HG02642 (cell line): ENCODE measurements around the gene CNTNAP2.

Experiments used
- ATAC-seq: cut with Tn5 transposase; IDR thresholded peaks from one replicate; pipeline ENCODE4 v1.9.1; 2021; ENCODE audit warnings: mild to moderate bottlenecking; ENCODE audit not compliant: unreplicated experiment, poor library complexity

CNTNAP2 gene

DNA sequence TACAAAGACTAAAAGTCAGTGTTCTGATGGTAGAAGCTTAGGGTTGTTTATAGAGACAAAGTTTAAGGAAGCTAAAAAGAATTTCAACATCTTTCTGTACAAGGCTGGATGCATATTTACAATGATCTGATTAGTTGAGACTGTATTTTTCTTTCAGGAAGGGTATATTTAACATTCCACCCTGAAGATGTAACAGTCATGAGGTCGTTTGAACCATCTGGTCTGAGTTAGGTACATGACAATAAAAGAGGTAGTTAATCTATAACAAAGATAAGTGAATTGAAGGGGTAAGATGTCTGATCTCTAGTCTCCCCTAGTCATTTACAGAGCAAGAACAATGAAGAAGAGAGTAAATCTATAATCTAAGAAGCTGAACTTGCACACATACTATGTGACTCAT, 821.2 kb downstream of the CNTNAP2 start:
- no peak for ATAC-seq

DNA sequence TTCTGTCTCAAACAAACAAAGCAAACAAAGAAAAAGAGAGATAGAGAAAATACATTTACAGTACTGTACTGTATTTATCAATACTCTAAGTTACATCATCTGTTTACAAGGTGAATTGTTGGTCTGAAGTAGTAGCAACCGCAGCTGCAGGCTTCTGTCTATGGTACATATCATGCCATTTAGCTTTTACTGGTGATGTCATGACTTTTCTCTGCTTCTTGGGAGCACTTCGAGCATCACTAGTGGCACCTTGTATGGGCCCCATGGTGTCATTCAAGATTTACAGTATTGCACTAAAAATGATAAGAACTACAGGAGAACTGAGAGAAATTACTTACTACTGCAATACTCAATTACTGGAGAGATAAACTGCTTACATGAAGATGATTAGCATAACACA, 826.9 kb downstream of the CNTNAP2 start:
- ATAC-seq: no peak

DNA sequence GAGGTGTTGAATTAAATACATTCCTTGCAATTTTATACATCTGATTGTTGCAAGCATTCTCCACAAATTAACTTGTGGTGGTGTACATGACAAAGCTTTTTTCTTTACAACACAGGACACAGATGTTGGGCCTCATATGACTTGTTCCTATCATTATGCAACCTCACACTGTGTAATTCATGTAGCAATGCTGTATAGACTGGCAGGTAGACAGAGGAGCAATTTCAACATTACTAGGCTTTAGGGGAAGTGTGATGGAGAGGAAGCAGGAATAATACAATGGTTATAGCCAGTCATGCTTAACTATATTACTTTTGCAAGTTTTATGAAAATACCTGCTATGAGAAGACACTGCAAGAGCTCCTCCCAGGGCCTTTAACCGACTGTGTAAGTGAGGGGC, 832.1 kb downstream of the CNTNAP2 start:
- no peak for ATAC-seq

DNA sequence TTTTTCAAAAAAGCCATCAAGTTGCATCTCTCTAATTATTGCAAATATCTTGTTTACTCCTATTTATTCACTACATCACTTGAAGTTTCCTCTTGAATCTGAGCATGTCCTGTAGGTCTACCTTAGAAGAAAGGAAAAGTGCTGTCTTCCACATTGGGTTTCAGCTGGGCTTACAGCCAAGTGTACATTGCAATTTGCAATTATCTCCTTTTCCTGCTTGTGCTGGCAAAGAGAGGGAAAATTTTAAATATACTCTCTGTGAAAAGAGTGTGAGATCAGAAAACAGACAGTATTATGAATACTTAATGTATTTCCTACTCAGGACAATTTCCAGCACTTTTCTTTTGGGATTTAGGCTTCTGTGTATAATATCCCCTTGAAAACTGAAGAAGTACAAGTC, 839.7 kb downstream of the CNTNAP2 start:
- no peak for ATAC-seq

DNA sequence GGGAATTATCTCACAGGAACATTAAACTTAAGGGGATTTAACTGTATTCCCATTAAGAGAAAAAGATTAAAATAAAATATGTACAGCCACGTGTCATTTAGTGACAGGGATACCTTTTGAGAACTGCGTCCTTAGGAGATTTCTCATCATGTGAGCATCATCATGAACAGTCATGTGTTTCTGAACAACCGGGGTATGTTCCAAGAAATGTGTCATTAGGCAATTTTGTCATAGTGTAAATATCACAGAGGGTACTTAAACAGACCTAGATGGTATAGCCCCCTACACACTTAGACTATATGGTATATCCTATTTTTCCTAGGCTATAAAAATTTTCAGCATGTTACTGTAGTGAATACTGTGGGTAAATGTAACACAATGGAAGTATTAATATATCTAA, 840.3 kb downstream of the CNTNAP2 start:
- ATAC-seq: no peak

DNA sequence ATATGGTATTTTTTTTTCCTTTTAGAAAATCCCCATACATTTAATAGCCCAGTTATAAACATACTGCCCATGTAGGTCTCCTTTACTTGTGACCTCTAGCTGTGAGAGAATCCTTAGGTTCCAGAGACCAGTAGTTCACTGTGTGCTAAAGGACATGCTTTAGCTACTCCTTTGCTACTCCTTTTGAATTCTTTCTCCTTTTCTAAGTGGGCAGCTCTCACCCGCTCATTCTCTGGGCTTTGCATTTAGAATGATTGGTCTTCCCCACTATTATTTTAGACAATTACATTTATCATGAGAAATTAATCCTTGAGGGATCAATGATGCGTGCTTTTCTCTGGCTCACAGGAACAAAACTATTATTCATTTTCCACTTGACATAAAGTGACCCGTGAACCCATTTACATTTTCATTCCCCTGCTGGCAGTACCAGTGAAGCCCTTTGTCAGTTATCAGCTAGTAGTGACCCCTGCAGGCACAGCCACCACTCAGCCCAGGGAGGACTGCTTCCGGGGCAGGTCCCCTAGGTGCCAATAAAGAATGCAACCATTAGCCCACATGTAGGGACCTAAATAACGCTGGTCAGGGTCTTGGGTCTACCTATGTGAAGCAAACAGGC, 844.3 kb downstream of the CNTNAP2 start:
- no peak for ATAC-seq

DNA sequence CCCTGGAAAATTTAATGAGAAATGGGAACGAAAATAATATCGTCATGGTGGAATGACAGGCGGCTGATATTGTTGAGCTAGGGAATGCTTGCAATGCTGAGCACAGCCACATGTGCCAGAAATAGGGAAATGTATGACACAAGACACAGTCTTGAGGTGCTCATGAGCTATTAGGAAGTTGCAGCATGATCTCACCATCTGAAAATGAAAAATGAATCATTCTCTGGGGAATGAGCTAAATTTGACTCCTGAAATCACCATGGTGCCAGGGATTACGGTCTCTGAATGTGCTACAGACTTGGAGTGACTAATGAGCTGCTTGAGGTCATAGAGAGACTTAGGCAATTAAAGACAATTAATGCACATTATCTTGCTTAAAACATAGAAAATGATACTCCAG, 845.0 kb downstream of the CNTNAP2 start:
- no peak for ATAC-seq

DNA sequence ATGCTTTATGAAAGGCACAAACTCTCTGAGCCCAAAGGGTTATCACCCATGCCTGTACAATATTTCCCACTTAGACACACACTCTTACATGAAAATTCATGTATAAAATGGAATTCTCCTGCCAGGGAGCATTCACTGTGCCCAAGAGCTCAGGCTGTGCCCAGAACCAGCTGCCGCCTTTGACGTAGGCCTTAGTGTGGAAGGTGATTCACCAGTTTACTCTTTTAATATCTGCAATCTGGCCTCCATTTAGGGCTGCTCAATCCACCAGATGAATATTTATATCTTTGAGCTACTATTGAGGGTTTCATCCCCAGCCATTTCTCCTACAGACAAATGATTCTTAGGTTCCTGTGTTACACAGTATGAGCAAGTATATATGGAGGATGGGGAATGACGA, 849.7 kb downstream of the CNTNAP2 start:
- no peak for ATAC-seq

DNA sequence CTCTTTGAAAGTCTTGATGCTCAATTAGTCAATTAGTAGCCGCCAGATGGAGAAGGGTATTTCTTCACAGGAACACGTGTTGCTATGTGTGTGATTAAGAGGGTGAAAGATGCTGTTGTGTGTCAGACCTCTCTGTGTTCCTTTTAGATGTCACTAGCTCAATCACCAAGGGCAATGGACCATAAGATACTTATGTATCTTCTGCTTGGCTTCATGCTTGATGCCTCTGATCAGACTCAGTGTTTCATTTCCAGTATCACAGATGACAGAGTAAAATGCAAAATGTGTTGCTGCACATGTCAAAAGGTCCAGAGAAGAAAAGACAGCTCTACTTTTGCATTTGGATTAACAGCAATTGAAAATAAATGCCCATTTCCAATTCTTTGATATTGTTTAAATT, 865.9 kb downstream of the CNTNAP2 start:
- ATAC-seq: no peak

DNA sequence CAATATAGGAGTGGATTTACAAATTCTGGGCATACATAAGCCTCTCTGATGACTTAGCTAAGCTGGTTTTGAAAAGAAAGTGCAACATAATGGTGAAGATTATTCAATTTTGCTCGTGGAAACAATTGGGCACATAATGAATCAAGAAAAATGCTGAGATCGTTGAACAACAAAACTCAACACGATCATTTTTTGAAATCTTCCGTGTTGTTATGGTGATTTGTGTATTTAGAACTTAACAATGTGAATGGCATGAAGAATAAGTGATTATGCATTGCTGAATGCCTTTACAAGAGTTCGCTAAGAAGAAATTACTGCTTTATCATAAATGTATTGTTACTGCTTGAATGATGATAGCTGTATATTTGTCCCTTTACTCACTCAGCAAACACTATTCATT, 875.0 kb downstream of the CNTNAP2 start:
- ATAC-seq: no peak

DNA sequence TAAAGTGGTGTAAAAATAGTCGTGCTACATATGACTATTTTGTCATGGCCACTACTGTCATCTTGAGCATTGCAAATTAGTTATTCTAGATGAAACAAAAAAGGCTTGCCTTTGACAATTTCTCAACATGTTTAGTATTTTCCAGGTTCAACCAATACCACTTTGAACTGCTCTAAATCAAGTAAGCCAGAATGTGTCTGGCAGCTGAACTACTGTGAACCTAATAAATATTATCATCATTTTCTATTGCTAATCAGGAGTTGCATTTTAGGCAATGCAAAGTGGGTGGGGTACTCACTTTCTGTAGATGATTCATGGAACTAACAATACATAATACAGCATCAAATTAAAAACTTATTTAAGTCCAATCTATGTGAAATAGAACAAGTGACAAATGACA, 877.2 kb downstream of the CNTNAP2 start:
- ATAC-seq: no peak

DNA sequence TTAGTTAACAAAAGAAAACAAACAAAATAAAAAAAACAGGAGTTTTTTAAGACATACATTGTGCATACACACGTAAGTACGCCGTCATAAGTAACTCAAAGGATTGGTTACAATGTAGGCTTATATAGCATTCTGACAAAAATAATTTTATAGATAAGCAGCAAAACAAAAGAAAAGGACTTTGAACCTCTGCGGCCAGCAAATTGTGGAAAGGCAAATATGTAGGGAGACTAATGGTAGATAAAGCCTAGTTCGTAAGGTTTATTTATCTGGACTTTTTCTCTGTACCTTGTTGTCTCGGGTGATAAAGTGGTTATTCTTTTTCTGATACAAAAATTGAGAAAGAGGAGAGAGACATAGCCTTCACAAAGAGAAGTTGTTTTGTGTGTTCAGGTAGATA, 891.9 kb downstream of the CNTNAP2 start:
- no peak for ATAC-seq

DNA sequence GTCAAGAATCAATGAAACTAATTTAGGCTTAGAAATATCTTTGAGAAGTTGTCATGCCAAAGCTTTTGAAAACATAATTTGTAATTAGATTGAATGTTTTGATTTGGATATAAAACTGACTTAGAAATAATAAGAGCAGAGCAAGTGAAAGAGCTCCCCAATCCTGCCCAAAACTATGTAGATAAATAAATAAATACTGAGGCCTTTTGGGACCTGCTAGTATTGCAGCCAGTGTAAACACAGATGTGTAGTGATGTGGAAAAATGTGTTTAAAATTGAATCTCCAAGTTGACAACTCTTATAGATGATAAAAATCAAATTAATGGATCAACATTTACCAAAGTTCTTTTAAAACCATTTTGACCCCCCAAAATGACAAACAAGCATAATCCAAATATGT, 896.1 kb downstream of the CNTNAP2 start:
- ATAC-seq: no peak

DNA sequence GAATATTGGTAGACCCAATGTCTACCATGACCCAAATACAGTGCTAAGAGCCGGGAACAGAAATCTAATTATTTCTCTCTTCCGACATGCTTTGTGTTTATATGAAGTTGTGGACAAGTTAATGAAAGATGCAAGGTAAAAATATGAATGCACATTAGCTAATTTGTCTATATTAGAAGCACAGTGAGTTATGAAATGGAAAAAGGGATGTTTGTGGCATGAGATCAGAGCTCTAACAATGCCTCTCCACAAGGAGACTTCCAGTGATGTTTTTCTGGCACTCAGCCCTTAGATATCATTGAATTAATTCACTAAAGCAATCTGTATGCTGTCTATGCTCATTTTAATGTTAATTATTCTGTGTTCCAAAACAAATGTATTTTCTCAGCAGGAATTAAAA, 897.2 kb downstream of the CNTNAP2 start:
- ATAC-seq: no peak

DNA sequence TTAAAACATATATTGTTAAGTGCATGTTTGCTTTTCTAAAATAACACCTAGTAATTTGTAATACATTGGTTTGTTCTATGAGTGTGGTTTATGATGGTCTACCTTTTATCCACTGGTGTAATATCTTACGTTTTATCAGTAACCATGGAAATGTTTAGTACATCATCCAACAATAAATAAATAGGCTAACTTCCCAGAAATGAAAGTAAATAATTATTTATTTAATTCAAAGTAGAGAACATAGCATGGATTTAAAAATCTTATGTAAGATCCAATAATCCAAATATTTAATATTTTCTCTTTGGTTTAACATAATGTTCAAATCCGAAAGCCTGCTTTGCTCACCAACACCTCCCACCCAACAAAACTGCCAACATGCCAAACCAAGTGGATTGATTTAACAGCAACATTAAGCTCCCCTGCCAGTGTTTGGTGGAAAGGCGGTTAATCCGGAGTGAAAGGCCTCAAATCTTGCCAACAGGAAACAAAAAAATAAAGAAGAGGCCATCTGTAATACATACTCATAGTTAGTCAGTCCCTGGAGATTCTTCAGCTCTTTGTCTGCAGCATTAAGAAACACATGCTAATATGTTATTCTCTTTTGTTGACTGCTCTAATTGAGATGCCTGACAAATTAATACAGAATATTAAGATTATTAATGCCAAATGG, 897.8 kb downstream of the CNTNAP2 start:
- no peak for ATAC-seq

DNA sequence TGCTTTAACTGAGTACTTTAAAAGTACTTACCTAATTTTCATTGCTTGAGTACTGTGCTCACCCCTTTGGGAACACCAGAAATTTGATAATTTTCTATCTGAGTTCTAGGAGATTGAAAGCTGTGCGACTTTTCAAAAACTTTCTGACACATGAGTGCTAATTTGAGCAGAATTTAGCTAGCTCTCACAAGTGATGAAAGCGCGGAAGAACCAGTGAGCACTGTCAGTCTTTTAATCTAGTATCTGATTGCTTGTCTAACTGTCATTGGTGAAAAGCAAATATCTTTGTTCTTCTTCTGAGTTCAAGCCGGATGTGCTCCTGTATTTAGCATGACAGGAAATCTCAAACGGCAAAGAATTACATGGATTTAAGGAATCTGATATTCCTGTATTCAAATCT, 899.4 kb downstream of the CNTNAP2 start:
- ATAC-seq: no peak

DNA sequence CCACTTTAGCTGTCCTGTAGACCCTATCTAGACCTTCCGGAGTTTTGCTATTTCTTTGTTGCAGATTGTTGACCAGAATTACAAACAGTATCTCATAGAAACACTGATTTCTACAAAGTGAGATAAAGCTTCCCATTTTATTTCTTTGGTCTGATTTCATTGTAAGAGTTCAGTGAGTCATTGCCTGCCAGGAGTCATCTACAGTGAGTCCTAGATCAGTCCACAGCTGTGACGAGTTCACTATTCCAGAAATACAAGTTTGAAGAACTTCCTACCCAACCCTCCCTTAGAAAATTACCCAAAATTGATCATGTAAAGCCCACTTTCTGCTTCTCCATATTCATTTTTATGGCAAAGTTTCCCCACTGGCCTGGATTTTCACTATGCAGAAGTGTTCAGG, 905.5 kb downstream of the CNTNAP2 start:
- no peak for ATAC-seq

DNA sequence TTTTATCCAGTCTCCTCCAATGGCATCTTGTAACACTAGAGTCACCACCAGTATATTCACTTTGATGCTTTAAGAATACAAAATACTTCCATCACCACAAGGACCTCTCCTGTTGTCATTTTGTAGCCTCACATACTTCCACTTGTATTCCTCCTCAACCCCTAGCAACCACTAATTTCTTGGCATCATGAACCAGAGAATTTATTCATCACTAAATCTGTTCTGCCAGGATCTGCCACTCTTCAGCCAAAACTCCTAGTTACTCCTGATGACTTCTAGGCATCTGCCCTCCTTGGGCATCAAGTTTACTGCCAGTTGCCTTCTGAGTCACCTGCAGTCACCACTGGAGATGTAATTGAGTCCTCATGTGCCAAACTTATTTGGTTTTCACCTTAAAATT, 906.8 kb downstream of the CNTNAP2 start:
- no peak for ATAC-seq

DNA sequence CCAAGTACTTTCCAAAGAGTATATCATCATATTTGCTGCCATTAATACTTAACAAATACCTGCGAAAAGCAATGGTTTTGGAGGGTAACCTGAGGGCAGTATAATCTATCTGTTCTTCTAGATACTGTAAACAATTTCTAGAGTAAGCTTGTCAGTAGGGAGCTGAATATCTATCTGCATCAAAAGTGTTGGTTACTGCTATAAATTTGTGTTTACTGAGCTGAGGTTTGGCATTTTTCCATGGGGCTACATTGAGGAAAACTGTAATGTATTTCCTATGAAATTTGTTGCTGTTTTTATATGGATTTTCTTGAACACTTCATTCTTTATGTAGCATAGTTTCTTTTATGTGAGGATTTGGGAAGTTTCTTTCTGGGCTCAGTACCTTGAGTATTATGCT, 913.4 kb downstream of the CNTNAP2 start:
- ATAC-seq: no peak

DNA sequence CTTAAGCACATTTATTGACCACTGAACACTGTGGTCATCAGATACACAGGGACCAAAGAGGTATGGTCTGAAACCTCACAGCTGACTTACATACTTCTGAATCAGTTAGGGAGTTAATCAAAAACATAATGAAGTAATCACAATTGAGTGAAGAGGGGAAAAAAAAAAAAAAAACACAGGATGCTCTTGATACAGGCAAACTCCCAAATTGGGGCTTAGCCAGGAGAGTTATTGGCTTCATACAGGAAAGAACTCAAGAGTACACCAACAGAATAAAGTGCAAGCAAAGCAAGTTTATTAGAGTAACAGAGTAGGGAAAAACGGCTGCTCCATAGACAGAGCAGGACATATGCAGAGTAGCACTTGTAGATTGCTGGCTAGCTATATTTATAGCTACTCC, 917.0 kb downstream of the CNTNAP2 start:
- ATAC-seq: no peak

DNA sequence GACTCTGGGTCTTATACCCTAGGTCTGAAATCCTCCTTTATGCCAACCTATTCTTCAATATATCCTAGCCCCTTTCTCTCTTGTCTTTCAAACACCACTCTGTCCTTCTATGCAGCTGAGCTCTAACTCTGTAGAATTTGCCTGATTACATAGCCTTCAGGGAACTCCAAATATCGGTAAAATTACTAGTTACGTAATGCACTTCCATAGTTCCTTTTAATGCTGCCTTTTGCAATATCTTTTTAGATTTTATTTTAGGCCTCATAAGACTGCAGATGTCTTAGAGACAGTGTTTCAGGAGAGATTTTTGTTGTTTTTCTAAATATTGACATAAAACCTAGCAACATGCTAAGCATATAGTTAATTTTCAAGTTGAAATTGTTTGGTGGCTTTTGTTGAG, 924.8 kb downstream of the CNTNAP2 start:
- ATAC-seq: no peak

DNA sequence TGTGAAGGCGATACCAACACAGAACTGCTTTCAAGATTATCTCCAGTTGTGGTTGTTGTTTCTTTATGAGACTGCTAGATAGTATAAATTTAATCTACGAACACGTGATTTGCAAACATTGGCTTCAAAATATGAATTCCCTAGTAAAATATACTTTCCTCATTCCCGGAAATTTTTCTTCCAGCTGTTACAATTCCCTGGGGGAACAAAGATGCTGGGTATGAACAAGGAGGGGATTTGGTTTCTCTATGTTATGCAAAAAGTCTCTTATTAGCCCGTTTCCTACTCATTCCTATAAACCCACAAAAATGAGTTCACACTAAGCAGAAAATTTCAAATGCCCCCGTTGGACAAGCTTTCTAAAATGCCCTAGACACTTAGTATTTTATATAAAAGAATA, 928.3 kb downstream of the CNTNAP2 start:
- ATAC-seq: no peak

DNA sequence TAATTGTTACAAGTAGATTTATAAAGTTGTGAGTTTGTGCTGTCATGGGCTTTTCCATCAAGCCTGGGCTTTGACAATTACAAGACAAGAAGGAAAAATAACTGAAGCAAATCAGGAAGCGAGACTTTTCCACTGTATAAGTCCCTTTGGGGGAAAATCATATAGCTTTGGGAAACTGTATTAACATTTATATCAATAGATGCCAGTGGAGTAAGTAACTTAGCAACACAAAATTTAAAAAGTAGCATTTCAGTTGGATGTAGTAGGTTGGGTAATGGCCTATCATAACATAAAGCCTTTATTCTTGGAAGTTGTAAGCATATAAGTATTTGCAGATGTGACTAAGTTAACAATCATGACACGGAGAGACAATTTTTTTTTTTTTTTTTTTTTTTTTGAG, 931.1 kb downstream of the CNTNAP2 start:
- no peak for ATAC-seq
